Activated CD4-positive, alpha-beta T cell treated with anti-CD3 and anti-CD28 coated beads, Interleukin-2, amount 10 ng/mL, durations not matched to agents 24 days and 14 days (primary cell): ENCODE data around the gene CRHR2. TPM values are rescaled to one million over a fixed set of nuclear protein-coding genes. Genes with fewer than 3 reads are reported as not detected.
A peak's percentile ranks its signal among the peaks of the same experiment; 100 is the strongest.

Experiments
- DNase-seq: peaks from one replicate; pipeline ENCODE4 v3.0.0; 2022
- H3K27ac Mint-ChIP-seq: one replicate; pipeline ENCODE4 v1.8.0; 2022; ENCODE audit warnings: mild to moderate bottlenecking, mixed read lengths
- H3K27me3 Mint-ChIP-seq: one replicate; pipeline ENCODE4 v1.8.0; 2022; ENCODE audit warnings: mixed read lengths
- H3K36me3 Mint-ChIP-seq: one replicate; pipeline ENCODE4 v1.8.0; 2022; ENCODE audit warnings: low read depth, mild to moderate bottlenecking, mixed read lengths
- H3K4me1 Mint-ChIP-seq: one replicate; pipeline ENCODE4 v1.8.0; 2021; ENCODE audit warnings: mixed read lengths
- H3K4me3 Mint-ChIP-seq: one replicate; pipeline ENCODE4 v1.8.0; 2022; ENCODE audit warnings: mild to moderate bottlenecking, moderate library complexity, mixed read lengths
- H3K9me3 Mint-ChIP-seq: one replicate; pipeline ENCODE4 v1.8.0; 2021; ENCODE audit warnings: mixed read lengths
- intact Hi-C: fragments of 100-400 bp; cut with micrococcal nuclease; formaldehyde crosslinking; loops from one replicate; pipeline ENCODE4 v1.15.1; 2023
- total RNA-seq: library from RNA; stranded (reverse); gene quantifications from 2 replicates; pipeline ENCODE4 v1.2.3, GENCODE V29; 2022

The CRHR2 gene
- total RNA-seq, 1 donor from 2014 or later = not detected

GRCh38 chr7:30700941-30701340 is 18.7 kb upstream of the CRHR2 start:
- intact Hi-C loops = no loop called here
- Mint-ChIP-seq H3K27ac (no peak overlapping the region), H3K36me3 (no peaks in the 10 kb centered on the region), H3K27me3 (peaks cover 11% of the 10 kb centered on the region), H3K4me3 (no peak overlapping the region), H3K9me3 (no peaks in the 10 kb centered on the region), H3K4me1 (peaks cover 21% of the 10 kb centered on the region)
- DNase-seq = no peak

DNA sequence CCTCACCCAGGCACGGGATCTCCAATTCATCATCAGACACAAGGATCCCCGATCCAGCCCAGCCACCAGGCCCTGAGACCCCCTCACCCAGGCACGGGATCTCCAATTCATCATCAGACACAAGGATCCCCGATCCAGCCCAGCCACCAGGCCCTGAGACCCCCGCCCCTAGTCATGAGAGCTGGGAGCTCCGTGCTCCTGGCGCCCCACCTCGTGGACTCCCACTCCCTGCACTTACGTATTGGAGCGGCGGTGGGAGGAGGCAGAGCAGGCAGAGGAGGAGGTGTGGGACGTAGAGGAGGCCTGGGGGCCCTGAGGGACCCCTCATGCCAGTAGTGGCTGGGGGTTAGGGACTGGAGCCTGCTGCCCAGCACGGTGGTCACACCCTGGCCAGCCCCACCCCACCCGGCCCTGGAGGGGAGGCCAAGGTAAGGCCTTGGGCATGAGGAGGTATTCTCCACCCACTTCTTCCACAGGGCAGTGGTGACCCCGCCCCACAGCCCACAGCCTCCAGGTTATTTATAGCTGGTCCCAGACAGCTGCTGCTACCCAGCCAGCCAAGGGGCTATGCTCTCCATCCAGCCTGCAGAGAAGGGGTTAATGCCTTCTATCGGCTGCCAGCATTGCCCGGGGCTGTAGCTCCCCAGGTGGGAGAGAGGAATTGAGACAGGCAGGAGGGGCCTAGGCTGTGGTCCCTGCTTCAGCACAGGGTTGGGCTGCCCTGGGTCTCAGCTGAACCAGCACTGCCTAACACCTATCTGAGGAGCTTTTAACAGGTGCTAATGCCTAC is 17.6 kb upstream of the CRHR2 start:
- Mint-ChIP-seq H3K36me3 (no peaks in the 10 kb centered on the region), H3K9me3 (no peaks in the 10 kb centered on the region)

GRCh38 chr7:30698481-30698880 is 16.2 kb upstream of the CRHR2 start:
- DNase-seq = no peak
- Mint-ChIP-seq H3K27ac (no peak overlapping the region), H3K36me3 (no peaks in the 10 kb centered on the region), H3K27me3 (peaks cover 13% of the 10 kb centered on the region), H3K4me1 (peaks cover 21% of the 10 kb centered on the region), H3K9me3 (no peaks in the 10 kb centered on the region), H3K4me3 (peak overlapping the region; percentile 72)
- intact Hi-C loops = no loop called here

More for the DNA sequence above, 17.6 kb upstream of the CRHR2 start:
- Mint-ChIP-seq H3K27ac (no peak overlapping the region), H3K4me3 (peak overlapping the region; percentile 26), H3K27me3 (peaks cover 11% of the 10 kb centered on the region), H3K4me1 (peaks cover 21% of the 10 kb centered on the region)
- no peak for DNase-seq
- intact Hi-C loops = no loop called here

DNA sequence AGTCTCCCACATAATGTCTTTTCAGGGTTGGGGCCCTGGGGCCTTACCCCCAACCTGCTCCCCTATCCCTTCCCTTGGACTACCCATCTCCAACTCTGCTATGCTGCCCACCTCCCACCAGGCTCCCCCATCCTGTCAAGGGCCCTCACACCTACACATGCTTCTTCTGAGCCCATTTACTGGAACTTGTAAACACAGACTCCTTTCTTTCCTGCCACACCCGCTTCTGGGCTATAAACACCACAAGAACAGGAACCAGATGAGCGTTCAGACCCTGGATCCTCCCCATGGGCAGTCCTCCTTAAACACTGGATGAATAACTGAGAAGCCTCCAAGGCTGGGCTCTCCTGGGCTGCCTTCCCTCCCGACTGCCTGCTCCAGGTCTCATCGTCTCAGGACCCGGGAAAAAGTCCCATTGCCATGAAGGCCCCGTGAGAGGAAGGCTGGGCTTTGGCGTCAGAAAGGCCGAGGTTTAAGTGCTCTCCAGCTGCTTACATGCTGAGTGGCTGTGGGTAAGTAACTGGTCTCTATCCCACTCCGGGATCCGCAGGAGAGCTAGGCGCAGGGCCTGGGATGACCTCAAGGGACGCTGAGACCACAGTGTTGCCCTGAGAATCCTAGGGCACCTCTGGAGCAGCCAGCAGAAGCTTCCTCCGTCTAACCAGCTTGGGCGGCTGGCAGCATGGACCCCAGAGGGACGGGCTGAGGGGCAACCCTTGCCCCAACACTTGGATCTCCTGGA is 15.6 kb upstream of the CRHR2 start:
- peak; percentile 71 for DNase-seq
- no peaks in the 10 kb centered on the region for H3K9me3 Mint-ChIP-seq
- peaks cover 12% of the 10 kb centered on the region for H3K27me3 Mint-ChIP-seq
- peak overlapping the region; percentile 72 for H3K4me3 Mint-ChIP-seq
- no peaks in the 10 kb centered on the region for H3K36me3 Mint-ChIP-seq
- peaks cover 21% of the 10 kb centered on the region for H3K4me1 Mint-ChIP-seq
- intact Hi-C loops = no loop called here
- peak overlapping the region; percentile 59 for H3K27ac Mint-ChIP-seq

DNA sequence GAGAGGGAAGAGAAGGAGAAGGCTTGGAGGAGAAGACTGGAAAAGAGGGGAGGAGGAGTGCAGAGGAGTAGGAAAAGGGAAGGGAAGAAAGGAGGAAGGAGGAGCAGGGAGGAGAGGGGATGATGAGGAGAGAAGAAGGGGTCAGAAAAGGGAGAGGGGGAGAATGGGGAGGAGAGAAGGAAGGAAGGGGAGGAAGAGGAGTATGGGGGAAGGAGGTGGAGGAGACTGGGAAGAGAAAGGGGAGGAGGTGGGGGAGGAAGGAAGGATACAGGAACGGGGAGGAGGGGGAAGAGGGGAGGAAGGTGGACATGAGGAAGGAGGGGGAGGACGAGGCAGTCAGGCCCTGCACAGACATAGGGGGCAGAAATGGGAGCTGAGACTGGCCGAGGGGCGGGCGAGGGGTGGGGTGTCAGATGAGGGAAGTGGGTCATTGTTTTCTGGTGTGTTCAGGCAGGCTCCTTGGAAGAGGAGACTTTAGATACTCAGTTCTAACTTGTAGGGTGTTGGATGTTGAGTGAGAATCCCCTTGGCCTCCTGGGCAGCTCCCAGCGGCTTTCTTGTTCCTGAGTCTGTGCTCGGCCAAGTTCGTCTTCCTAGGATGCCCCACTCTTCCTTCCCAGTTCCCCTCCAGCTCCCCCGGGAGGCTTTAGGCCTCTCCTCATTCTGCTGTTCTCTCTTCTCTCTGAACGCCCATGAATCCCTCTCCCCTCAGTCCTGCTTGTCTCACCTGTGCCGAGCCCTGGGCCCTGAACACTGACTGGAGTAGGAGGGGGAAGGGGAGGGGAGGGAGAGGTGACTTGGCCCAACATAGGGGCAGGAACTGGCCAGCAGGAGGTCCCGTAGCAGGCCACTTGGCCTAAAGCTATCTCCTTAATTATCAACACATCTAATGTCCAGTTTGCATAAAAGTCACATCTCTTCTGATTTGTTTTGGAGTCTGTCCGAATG is 12.8 kb upstream of the CRHR2 start:
- H3K27ac Mint-ChIP-seq = no peak overlapping the region
- intact Hi-C loops = no loop called here
- no peaks in the 10 kb centered on the region for H3K9me3 Mint-ChIP-seq
- no peak for DNase-seq
- no peaks in the 10 kb centered on the region for H3K36me3 Mint-ChIP-seq
- H3K4me1 Mint-ChIP-seq = peaks cover 18% of the 10 kb centered on the region
- H3K27me3 Mint-ChIP-seq = peaks cover 3% of the 10 kb centered on the region
- H3K4me3 Mint-ChIP-seq = no peak overlapping the region

- DNase-seq = no peak
- intact Hi-C loops = no loop called here
- H3K36me3 Mint-ChIP-seq = no peaks in the 10 kb centered on the region
- no peak overlapping the region for H3K27ac Mint-ChIP-seq
- H3K4me3 Mint-ChIP-seq = no peak overlapping the region
- peaks cover 4% of the 10 kb centered on the region for H3K27me3 Mint-ChIP-seq
- no peaks in the 10 kb centered on the region for H3K9me3 Mint-ChIP-seq
- peaks cover 16% of the 10 kb centered on the region for H3K4me1 Mint-ChIP-seq
Measured at GRCh38 chr7:30694218-30694745, 12.0 kb upstream of the CRHR2 start.

DNA sequence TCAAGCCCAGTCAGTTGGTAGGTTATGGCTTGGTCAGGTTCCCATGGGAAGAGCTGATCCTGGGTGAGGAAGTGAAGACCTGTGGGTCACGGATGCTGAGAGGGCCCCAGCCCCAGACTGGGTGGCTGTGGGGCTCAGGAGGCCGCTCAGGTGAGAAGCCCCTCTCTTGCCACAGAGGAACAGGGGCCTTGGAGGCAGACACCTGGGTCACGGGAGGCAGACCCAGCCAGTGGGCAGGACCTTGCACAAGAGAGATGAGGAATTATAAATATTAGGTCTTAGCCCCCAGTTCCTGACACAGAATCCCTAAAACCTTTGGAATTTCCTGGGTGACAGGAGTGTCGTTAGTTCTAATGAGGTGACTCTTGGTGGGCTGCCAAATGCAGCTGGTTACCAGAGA is 10.6 kb upstream of the CRHR2 start:
- Mint-ChIP-seq H3K27ac (no peak overlapping the region), H3K36me3 (no peaks in the 10 kb centered on the region)

GRCh38 chr7:30692438-30692837 is 10.2 kb upstream of the CRHR2 start:
- H3K4me1 Mint-ChIP-seq = peaks cover 4% of the 10 kb centered on the region
- H3K36me3 Mint-ChIP-seq = no peaks in the 10 kb centered on the region
- H3K9me3 Mint-ChIP-seq = no peaks in the 10 kb centered on the region
- no peak overlapping the region for H3K27ac Mint-ChIP-seq
- no peak for DNase-seq
- intact Hi-C loops = no loop called here
- H3K27me3 Mint-ChIP-seq = peaks cover 4% of the 10 kb centered on the region
- no peak overlapping the region for H3K4me3 Mint-ChIP-seq

More for the DNA sequence above, 10.6 kb upstream of the CRHR2 start:
- DNase-seq = no peak
- H3K9me3 Mint-ChIP-seq = no peaks in the 10 kb centered on the region
- H3K4me1 Mint-ChIP-seq = peaks cover 7% of the 10 kb centered on the region
- no peak overlapping the region for H3K4me3 Mint-ChIP-seq
- intact Hi-C loops = no loop called here
- peaks cover 4% of the 10 kb centered on the region for H3K27me3 Mint-ChIP-seq

DNA sequence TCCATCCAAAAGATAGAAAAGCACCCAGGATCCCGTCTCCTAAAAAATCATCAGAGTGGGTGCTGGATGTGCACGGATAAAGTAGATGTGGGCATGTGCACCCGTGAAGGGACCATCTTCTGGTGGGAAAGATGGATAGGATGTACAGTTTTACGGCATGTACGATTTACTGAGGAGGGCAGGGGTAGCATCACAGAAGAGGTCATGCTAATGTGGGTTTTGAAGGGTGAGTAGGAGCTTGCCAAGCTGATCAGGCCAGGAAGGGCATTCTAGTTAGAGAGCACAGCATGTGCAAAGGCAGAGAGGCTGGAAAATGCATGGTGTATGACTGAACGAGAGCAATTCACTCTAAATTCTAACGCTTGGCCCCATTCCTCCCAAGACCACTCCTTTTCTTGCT is 7.8 kb upstream of the CRHR2 start:
- no peak overlapping the region for H3K27ac Mint-ChIP-seq
- H3K36me3 Mint-ChIP-seq = no peaks in the 10 kb centered on the region
- intact Hi-C loops = no loop called here
- peaks cover 14% of the 10 kb centered on the region for H3K27me3 Mint-ChIP-seq
- H3K4me1 Mint-ChIP-seq = peaks cover 2% of the 10 kb centered on the region
- no peak for DNase-seq
- H3K9me3 Mint-ChIP-seq = no peaks in the 10 kb centered on the region
- no peak overlapping the region for H3K4me3 Mint-ChIP-seq

DNA sequence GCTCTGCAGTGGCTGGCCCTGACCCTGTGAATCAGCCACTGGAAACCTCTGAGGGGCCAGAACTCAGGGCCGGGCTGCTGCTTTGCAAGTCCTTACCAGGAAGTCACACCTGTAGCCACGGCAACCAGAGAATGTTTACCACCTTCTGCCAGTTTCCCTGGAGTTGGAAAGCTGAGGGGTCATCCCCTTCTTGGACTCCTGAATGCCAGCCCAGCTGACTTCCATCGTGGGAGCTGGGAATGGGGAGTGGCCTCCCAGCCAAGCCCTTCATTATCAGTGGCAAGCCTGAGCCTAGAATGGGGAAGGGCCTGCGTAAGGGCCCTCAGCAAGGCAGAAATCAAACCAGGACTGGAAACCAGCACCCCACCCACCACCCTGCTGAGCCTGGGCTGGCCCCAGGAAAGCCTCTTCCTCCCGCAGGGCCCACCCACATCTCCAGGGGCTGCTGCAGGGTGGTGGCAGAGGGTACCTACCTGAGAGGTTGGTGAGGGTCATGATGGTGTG is 6.5 kb upstream of the CRHR2 start:
- Mint-ChIP-seq H3K36me3 (no peaks in the 10 kb centered on the region), H3K4me1 (peaks cover 2% of the 10 kb centered on the region), H3K4me3 (no peak overlapping the region), H3K27ac (no peak overlapping the region), H3K9me3 (no peaks in the 10 kb centered on the region), H3K27me3 (peaks cover 25% of the 10 kb centered on the region)
- intact Hi-C loops = no loop called here
- DNase-seq = no peak

GRCh38 chr7:30687604-30688003 is 5.3 kb upstream of the CRHR2 start:
- H3K9me3 Mint-ChIP-seq = no peaks in the 10 kb centered on the region
- DNase-seq = no peak
- no peaks in the 10 kb centered on the region for H3K36me3 Mint-ChIP-seq
- H3K27me3 Mint-ChIP-seq = peaks cover 32% of the 10 kb centered on the region
- H3K4me1 Mint-ChIP-seq = peaks cover 6% of the 10 kb centered on the region
- intact Hi-C loops = no loop called here
- no peak overlapping the region for H3K4me3 Mint-ChIP-seq
- H3K27ac Mint-ChIP-seq = no peak overlapping the region

DNA sequence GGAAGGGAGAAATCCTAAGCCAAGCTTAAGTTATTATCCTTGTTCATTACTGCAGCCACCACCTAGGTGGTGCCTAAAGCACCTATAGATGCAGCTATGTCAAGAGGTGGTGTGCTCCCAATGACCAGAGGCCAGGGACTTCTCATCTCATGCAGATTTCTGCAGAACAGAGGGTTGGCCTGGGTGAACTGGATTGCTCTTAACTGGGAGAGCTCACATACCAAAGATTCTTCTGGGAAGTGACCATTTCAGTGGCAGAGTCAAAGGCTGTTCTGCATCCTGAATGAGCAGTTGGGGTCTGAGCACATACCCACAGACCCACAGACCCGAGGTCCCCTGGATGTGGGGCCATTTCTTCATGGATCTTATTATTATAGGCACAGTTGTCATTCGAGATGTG is 2.1 kb upstream of the CRHR2 start:
- no peak overlapping the region for H3K27ac Mint-ChIP-seq
- peaks cover 57% of the 10 kb centered on the region for H3K27me3 Mint-ChIP-seq
- H3K9me3 Mint-ChIP-seq = no peaks in the 10 kb centered on the region
- intact Hi-C loops = no loop called here
- peaks cover 10% of the 10 kb centered on the region for H3K4me1 Mint-ChIP-seq
- H3K36me3 Mint-ChIP-seq = no peaks in the 10 kb centered on the region
- DNase-seq = no peak
- H3K4me3 Mint-ChIP-seq = no peak overlapping the region

GRCh38 chr7:30683816-30684215 is 1.6 kb upstream of the CRHR2 start:
- no peak for DNase-seq
- H3K4me3 Mint-ChIP-seq = no peak overlapping the region
- peaks cover 63% of the 10 kb centered on the region for H3K27me3 Mint-ChIP-seq
- no peak overlapping the region for H3K27ac Mint-ChIP-seq
- H3K36me3 Mint-ChIP-seq = no peaks in the 10 kb centered on the region
- H3K4me1 Mint-ChIP-seq = peaks cover 10% of the 10 kb centered on the region
- intact Hi-C loops = no loop called here
- H3K9me3 Mint-ChIP-seq = no peaks in the 10 kb centered on the region
